Left lung (tissue), 10 donors: ENCODE measurements around the gene A3GALT2. TPM values are rescaled to one million over a fixed set of nuclear protein-coding genes. Genes with fewer than 3 reads are reported as not detected.
"Not testable (repeated sequence)": the region's sequence is repeated elsewhere in the genome, so short reads cannot be mapped to it uniquely, and the experiment has no call there.

Experiments
- ATAC-seq: fragments of 200-7000 bp; cut with Tn5 transposase; one replicate; pipeline ENCODE4 v1.9.1; 2020; ENCODE audit warnings: moderate library complexity
- DNase-seq, 4 donors: peaks; one replicate each; pipeline ENCODE4 v3.0.0-alpha.2; 2013 to 2020
- H3K27ac ChIP-seq, 2 donors: fragments of 200-600 bp; sonication (generic) in 1 of 2; one replicate each; pipeline versions ENCODE4 v1.5.0 to v1.8.0; 2020 to 2021
- H3K27me3 ChIP-seq, 2 donors: fragments of 200-600 bp; sonication (generic) in 1 of 2; one replicate each; pipeline versions ENCODE4 v1.5.0 to v1.8.0; 2020 to 2021
- H3K36me3 ChIP-seq, 2 donors: fragments of 200-600 bp; sonication (generic) in 1 of 2; one replicate each; pipeline versions ENCODE4 v1.5.0 to v1.8.0; 2020 to 2021
- H3K4me1 ChIP-seq, 2 donors: fragments of 200-600 bp; one replicate each; pipeline ENCODE4 v1.8.0; 2021
- H3K4me3 ChIP-seq, 2 donors: fragments of 200-600 bp; sonication (generic) in 1 of 2; one replicate each; pipeline versions ENCODE4 v1.5.0 to v1.8.0; 2020 to 2021; ENCODE audit warnings: mild to moderate bottlenecking in 1 of 2
- H3K9me3 ChIP-seq, 2 donors: fragments of 200-600 bp; sonication (generic) in 1 of 2; one replicate each; pipeline versions ENCODE4 v1.5.0 to v1.8.0; 2020 to 2021
- CTCF ChIP-seq, 2 donors: fragments of 200-600 bp; sonication (generic) in 1 of 2; IDR thresholded peaks; one replicate each; pipeline versions ENCODE4 v1.5.0 to v1.8.0; 2021; ENCODE audit warnings: antibody characterized with exemption in 2 of 2
- intact Hi-C, 2 donors: fragments of 100-400 bp; cut with DNase I; formaldehyde crosslinking; loops; one replicate each; pipeline versions ENCODE4 v1.11.2 to v1.14.2; 2022
- polyA plus RNA-seq, 6 donors: library from polyadenylated mRNA; unstranded; fragments of 120-200 nt; gene quantifications; one replicate each; pipeline ENCODE4 v1.2.1, GENCODE V29; 2013; ENCODE audit not compliant: insufficient read length in 6 of 6
- total RNA-seq, 2 donors: library from RNA; stranded (reverse); fragmentation: NEBNext Ultra II Directional; extraction: Animal tissue kit (Norgen Biotek cat#: 25700); gene quantifications; one replicate each; pipeline ENCODE4 v1.2.1, GENCODE V29; 2021
- donor health status: DM: no; HTN: yes; CAD: no.
- donor health status: DM: no; HTN: no; CAD: no.

Gene A3GALT2
- total and polyA plus RNA-seq, 8 donors, result 0.25 to 0.28 (median 0.25) TPM; not detected in 5

GRCh38 chr1:33310702-33311101, 10.2 kb downstream of the A3GALT2 start:
- peaks cover 5 to 14% of the 10 kb centered on the region in 2 donors for H3K4me1 ChIP-seq
- intact Hi-C loops, result no loop called here
- H3K27me3 ChIP-seq, result peaks cover 8 to 16% of the 10 kb centered on the region in 2 donors
- H3K4me3 ChIP-seq, result no peak overlapping the region
- TF ChIP-seq CTCF (IDR thresholded peaks at IDR 0.05), result no peak
- H3K9me3 ChIP-seq, result no peaks in the 10 kb centered on the region
- no peak overlapping the region for H3K27ac ChIP-seq
- no peak for ATAC-seq
- peak in 1 of 4 donors; percentile 53 for DNase-seq
- no peaks in the 10 kb centered on the region for H3K36me3 ChIP-seq

- Histone ChIP-seq H3K27me3 (peaks cover 8 to 22% of the 10 kb centered on the region in 2 donors), H3K4me1 (peaks cover 5 to 14% of the 10 kb centered on the region in 2 donors)
- H3K27ac ChIP-seq, H3K4me3 ChIP-seq, intact Hi-C loops, ATAC-seq, H3K36me3 ChIP-seq, H3K9me3 ChIP-seq: not testable (repeated sequence)
- peak in 1 of 4 donors; percentile 60 for DNase-seq
These were observed 11.5 kb downstream of the A3GALT2 start for GRCh38 chr1:33309351-33309750.

DNA sequence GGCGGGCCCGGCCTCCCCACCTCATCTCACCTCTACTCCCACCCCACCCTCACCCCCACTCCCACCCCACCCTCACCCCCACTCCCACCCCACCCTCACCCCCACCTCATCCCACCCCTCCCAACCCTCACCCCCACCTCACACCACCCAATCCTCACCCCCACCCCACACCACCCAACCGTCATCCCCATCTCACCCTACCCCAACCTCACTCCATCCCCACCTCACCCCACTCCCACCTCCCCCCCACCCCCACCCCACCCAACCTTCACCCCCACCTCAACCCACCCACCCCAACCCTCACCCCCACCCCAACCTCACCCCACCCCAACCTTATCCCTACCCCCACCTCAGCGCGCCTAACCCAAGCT, 13.4 kb downstream of the A3GALT2 start:
- Histone ChIP-seq H3K9me3 (no peaks in the 10 kb centered on the region), H3K27me3 (peaks cover 8 to 22% of the 10 kb centered on the region in 2 donors), H3K27ac (no peak overlapping the region), H3K4me1 (peaks cover 5 to 15% of the 10 kb centered on the region in 2 donors), H3K36me3 (no peaks in the 10 kb centered on the region), H3K4me3 (no peak overlapping the region)
- DNase-seq, result no peak
- intact Hi-C loops, result no loop called here
- ATAC-seq, result no peak
- no peak for TF ChIP-seq CTCF (IDR thresholded peaks at IDR 0.05)

DNA sequence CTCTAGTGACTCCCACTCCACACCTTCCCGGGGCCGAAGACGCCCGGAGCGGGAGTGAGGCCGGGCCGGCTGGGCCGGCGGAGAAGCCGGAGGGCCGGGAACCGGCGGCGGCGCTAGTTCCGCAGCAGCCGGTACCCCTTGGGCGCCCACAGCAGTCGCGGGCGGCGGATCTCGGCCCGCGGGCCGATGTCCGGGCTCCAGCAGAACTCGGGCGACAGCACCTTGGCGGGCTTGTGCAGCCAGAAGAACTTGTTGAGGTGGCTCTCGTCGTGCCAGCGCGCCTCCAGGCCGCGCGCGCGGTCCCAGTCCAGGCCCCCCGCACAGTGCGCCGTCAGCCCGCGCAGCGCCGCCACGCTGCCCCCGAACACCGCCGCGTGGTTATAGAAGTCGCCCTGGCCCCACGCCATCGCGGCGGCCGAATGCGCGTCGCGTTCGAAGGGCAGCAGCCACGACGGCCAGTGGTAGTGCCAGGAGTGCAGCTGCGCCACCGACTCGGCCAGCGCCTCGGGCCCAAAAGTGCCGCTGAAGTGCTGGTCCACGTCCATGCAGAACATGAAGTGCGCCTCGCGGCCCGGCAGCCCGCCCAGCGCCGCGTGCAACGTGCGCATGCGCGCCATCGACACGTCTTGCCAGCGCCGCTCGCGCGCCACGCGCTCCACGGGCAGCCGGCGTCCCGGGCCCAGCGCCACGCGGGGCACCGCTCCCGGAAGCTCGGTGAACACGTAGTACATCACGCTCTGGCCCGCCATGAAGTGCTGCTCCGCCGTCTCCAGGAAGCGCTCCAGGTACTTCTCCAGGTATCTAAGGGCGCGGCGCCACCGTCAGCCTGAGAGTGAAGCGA, 14.0 kb downstream of the A3GALT2 start:
- Histone ChIP-seq H3K4me1 (peaks cover 5 to 21% of the 10 kb centered on the region in 2 donors), H3K9me3 (no peaks in the 10 kb centered on the region), H3K27ac (no peak overlapping the region), H3K4me3 (peak overlapping the region; percentile 2 to 10), H3K27me3 (peaks cover 8 to 22% of the 10 kb centered on the region in 2 donors), H3K36me3 (no peaks in the 10 kb centered on the region)
- intact Hi-C loops, result no loop called here
- no peak for TF ChIP-seq CTCF (IDR thresholded peaks at IDR 0.05)
- peak in 3 of 4 donors; percentile 41 to 75 (median 60) for DNase-seq
- ATAC-seq, result peak; percentile 65

- intact Hi-C loops, result no loop called here
- ATAC-seq (no peak), DNase-seq (no peak)
- Histone ChIP-seq H3K9me3 (no peaks in the 10 kb centered on the region), H3K27ac (no peak overlapping the region), H3K36me3 (no peaks in the 10 kb centered on the region), H3K27me3 (peaks cover 8 to 22% of the 10 kb centered on the region in 2 donors), H3K4me1 (peaks cover 7 to 24% of the 10 kb centered on the region in 2 donors), H3K4me3 (peak overlapping the region in 1 of 2 donors; percentile 10)
- no peak for TF ChIP-seq CTCF (IDR thresholded peaks at IDR 0.05)
These were observed 14.9 kb downstream of the A3GALT2 start for GRCh38 chr1:33305816-33306652.
